Activated B cell treated with CpG ODN at 0.5 μM for 24 hours (primary cell): Measurements from ENCODE around the gene NCOA1. TPM values are rescaled to one million over a fixed set of nuclear protein-coding genes. Genes with fewer than 3 reads are reported as not detected.

ENCODE experiments used
- ATAC-seq: fragments of 200-7000 bp; cut with Tn5 transposase; one replicate; pipeline ENCODE4 v1.10.0; 2021; ENCODE audit warnings: low read depth, mild to moderate bottlenecking, moderate library complexity
- CTCF ChIA-PET: fragments of 350-600 bp; sonication (Branson Sonifier 250); formaldehyde crosslinking; loops from one replicate; lab custom pipeline; 2021; ENCODE audit warnings: antibody characterized with exemption; lab: Charles Lee
- POLR2A ChIA-PET: fragments of 350-600 bp; sonication (Branson Sonifier 250); formaldehyde crosslinking; loops from one replicate; lab custom pipeline; 2021; ENCODE audit warnings: antibody characterized with exemption; lab: Charles Lee
- DNase-seq: peaks from one replicate; pipeline ENCODE4 v3.0.0; 2022
- H3K27ac Mint-ChIP-seq: one replicate; pipeline ENCODE4 v1.8.0; 2020; ENCODE audit warnings: mixed read lengths
- H3K27me3 Mint-ChIP-seq: one replicate; pipeline ENCODE4 v1.8.0; 2021; ENCODE audit warnings: mixed read lengths
- H3K36me3 Mint-ChIP-seq: one replicate; pipeline ENCODE4 v1.8.0; 2021; ENCODE audit warnings: low read depth, mixed read lengths
- H3K4me1 Mint-ChIP-seq: one replicate; pipeline ENCODE4 v1.8.0; 2021; ENCODE audit warnings: mixed read lengths
- H3K4me3 Mint-ChIP-seq: one replicate; pipeline ENCODE4 v1.8.0; 2020; ENCODE audit warnings: mild to moderate bottlenecking, mixed read lengths
- H3K9me3 Mint-ChIP-seq: one replicate; pipeline ENCODE4 v1.8.0; 2020; ENCODE audit warnings: mixed read lengths
- intact Hi-C: fragments of 100-400 bp; cut with micrococcal nuclease; formaldehyde crosslinking; loops from one replicate; pipeline ENCODE4 v1.15.1; 2024
- total RNA-seq: library from RNA; stranded (reverse); gene quantifications from 2 replicates; pipeline ENCODE4 v1.2.3, GENCODE V29; 2022
- TF ChIP-seq, protein P1 (sequence below): fragments of 200-600 bp; IDR thresholded peaks from one replicate; pipeline ENCODE4 v1.8.0; 2022; ENCODE audit warnings: antibody characterized with exemption, mild to moderate bottlenecking

Gene NCOA1
- total RNA-seq, 1 donor from 2014 or later = 49.5 TPM

DNA sequence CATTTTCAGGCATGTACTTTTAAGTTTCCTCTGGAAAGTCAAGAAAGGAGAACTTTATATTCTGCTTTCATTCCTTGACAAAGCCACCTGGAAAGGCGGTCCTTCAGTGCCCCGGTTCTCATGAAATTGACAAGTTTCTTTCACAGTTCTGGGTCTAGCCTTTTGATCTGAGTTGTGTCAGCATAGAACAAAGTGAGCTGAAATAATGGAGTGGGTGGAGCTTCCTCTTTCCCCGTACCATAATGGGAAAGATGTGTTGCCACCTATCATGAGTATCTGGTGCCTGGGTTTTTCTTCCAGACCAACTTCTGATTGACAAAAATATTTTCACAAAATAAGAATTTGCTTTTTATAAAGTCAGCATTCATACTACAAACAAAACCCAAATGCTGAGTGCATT, 252.9 kb downstream of the NCOA1 start:
- Mint-ChIP-seq H3K9me3 (no peaks in the 10 kb centered on the region), H3K4me1 (no peaks in the 10 kb centered on the region), H3K4me3 (no peak overlapping the region), H3K36me3 (peaks cover 46% of the 10 kb centered on the region), H3K27me3 (no peaks in the 10 kb centered on the region), H3K27ac (no peak overlapping the region)
- POLR2A ChIA-PET = no interaction called here
- no peak for DNase-seq
- TF ChIP-seq, protein P1, sequence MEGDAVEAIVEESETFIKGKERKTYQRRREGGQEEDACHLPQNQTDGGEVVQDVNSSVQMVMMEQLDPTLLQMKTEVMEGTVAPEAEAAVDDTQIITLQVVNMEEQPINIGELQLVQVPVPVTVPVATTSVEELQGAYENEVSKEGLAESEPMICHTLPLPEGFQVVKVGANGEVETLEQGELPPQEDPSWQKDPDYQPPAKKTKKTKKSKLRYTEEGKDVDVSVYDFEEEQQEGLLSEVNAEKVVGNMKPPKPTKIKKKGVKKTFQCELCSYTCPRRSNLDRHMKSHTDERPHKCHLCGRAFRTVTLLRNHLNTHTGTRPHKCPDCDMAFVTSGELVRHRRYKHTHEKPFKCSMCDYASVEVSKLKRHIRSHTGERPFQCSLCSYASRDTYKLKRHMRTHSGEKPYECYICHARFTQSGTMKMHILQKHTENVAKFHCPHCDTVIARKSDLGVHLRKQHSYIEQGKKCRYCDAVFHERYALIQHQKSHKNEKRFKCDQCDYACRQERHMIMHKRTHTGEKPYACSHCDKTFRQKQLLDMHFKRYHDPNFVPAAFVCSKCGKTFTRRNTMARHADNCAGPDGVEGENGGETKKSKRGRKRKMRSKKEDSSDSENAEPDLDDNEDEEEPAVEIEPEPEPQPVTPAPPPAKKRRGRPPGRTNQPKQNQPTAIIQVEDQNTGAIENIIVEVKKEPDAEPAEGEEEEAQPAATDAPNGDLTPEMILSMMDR = no peak
- CTCF ChIA-PET = interaction anchor here (0.7 kb wide), 1 partner anchor 322 kb away, joined by 3 read pairs; no protein-coding TSS in a partner anchor
- intact Hi-C loops = no loop called here
- ATAC-seq = no peak

DNA sequence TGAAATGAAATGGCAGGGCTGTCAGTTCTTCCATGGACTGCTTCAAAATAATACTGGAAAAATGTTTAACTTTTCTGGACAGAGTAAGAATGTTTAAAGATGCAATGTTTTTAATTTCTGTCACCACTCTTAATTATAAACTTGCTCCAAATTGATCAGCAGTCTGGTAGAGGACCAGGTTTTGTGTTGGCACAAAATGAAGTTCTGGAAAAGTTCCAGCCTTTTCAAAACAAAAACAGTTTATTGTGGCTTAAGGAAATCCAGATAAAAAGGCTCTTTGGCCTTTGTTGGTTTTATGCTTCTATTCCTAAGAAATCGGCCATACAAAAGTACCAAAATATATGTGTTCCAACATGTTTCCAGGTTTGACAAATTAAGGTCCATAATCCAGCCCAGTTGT, 253.3 kb downstream of the NCOA1 start:
- ChIA-PET POLR2A (no interaction called here), CTCF (no interaction called here)
- Mint-ChIP-seq H3K36me3 (peaks cover 45% of the 10 kb centered on the region), H3K27me3 (no peaks in the 10 kb centered on the region), H3K4me3 (no peak overlapping the region), H3K9me3 (no peaks in the 10 kb centered on the region), H3K27ac (no peak overlapping the region), H3K4me1 (no peaks in the 10 kb centered on the region)
- intact Hi-C loops = no loop called here
- no peak for ATAC-seq
- DNase-seq = no peak
- TF ChIP-seq, protein P1 = no peak

DNA sequence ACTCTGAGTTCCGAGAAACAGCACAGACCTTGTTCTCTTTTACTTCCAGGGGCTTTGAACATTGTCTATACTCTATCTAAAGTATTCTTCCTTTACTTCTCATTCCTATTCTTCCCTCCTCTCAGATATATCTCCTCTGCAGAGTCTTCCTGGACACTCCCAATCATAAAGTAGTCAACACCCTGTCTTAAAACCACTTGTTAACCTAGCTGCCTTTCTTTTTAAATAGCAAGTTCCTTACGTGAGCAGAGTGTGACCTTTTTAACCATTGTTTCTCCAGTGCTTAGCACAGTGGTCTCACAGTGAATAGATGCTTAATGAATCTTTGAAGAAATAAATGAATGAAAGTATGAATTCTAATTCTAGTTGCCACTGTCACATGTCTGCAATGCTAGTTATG, 254.8 kb downstream of the NCOA1 start:
- ATAC-seq = no peak
- Mint-ChIP-seq H3K36me3 (peaks cover 46% of the 10 kb centered on the region), H3K4me1 (no peaks in the 10 kb centered on the region), H3K9me3 (no peaks in the 10 kb centered on the region), H3K27ac (no peak overlapping the region), H3K4me3 (no peak overlapping the region), H3K27me3 (no peaks in the 10 kb centered on the region)
- intact Hi-C loops = no loop called here
- no peak for DNase-seq
- TF ChIP-seq, protein P1 = no peak
- ChIA-PET POLR2A (no interaction called here), CTCF (no interaction called here)

DNA sequence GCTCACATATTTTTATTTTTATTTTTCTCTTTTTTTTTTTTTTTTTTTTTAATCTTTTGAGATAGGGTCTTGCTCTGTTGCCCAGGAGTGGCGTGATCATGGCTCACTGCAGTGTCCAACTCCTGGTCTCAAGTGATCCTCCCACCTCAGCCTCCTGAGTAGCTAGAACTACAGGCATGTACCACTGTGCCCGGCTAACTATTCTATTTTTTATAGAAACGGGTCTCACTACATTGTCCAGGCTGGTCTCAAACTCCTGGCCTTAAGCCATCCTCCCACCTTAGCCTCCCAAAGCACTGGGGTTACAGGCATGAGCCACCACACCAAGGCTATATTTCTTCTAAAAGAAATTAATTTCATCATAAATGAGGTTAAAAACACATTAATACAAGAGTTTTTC, 256.2 kb downstream of the NCOA1 start:
- Mint-ChIP-seq H3K27ac (no peak overlapping the region), H3K27me3 (no peaks in the 10 kb centered on the region), H3K36me3 (peaks cover 35% of the 10 kb centered on the region), H3K4me1 (no peaks in the 10 kb centered on the region), H3K9me3 (no peaks in the 10 kb centered on the region), H3K4me3 (no peak overlapping the region)
- DNase-seq = no peak
- ChIA-PET CTCF (no interaction called here), POLR2A (no interaction called here)
- ATAC-seq = no peak
- intact Hi-C loops = no loop called here
- TF ChIP-seq, protein P1 = no peak

DNA sequence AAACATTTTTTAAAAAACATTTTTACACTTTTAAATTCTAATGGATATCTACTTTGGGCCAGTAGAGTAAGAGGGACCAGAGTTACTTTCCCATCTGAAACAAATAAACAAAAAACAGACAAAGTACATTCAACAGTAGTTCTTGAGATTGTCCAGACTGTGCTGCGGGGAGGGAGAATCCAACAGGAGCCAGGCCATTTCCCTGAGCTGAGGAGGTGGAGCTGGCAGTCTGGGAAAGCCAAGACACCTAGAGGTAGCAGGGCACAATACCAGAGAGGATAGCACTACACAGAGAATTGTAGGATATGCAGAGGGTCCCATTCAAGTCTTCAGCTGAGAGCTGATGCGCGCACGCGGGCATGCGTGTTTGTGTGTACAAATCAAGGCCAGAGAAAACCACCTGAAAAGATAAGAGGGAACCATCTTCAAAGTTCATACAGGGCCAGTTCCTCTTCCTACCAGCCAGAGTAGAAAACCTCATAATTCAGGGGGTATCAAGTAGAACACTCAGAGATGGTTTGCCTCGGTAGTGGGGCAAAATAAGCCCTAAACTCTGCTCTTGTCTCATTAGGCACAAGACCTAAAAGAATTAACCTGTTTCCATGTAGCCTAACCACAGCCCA, 258.1 kb downstream of the NCOA1 start:
- POLR2A ChIA-PET = no interaction called here

More for the DNA sequence above, 258.1 kb downstream of the NCOA1 start:
- H3K27me3 Mint-ChIP-seq = no peaks in the 10 kb centered on the region
- TF ChIP-seq, protein P1 = no peak
- H3K9me3 Mint-ChIP-seq = no peaks in the 10 kb centered on the region
- ATAC-seq (no peak), DNase-seq (no peak)
- intact Hi-C loops = no loop called here
- no peak overlapping the region for H3K27ac Mint-ChIP-seq
- peaks cover 22% of the 10 kb centered on the region for H3K36me3 Mint-ChIP-seq
- H3K4me3 Mint-ChIP-seq = no peak overlapping the region
- CTCF ChIA-PET = no interaction called here
- H3K4me1 Mint-ChIP-seq = no peaks in the 10 kb centered on the region
